ENCODE data around the gene SRGAP1.

DNA sequence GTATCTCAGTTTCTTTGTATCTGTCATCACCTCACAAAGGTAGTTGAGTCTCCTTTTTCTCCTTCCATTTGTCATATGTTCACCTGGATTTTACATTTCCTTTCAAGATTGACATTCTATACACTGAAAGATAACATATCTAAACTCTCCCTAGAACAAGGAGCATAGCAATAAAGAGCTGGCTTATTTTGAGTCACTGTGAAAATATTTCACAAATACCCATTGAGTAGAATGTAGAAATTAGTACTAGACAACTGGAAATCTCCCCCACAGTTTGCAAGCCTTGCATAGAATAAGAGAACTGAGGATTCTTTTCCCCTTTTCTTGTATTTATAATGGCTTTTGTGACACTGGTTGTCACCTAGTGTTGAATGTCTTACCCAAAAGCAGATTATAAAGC is 266.4 kb downstream of the SRGAP1 start:
- no peak for TF ChIP-seq BRCA1 (IDR thresholded peaks at IDR 0.05; ENCODE audit: low read depth, low read length)
- TF ChIP-seq CREB1 (IDR thresholded peaks at IDR 0.05), result no peak
